GM10847 (cell line): ENCODE measurements around the gene MED12L.

ENCODE experiments used
- POLR2A ChIP-seq: IDR thresholded peaks from 2 replicates; pipeline ENCODE4 v1.6.1; 2011; ENCODE audit not compliant: insufficient read length; ENCODE audit errors: extremely low read depth

The MED12L gene

GRCh38 chr3:151483488-151483887, 398.0 kb downstream of the MED12L start:
- no peak for TF ChIP-seq POLR2A

DNA sequence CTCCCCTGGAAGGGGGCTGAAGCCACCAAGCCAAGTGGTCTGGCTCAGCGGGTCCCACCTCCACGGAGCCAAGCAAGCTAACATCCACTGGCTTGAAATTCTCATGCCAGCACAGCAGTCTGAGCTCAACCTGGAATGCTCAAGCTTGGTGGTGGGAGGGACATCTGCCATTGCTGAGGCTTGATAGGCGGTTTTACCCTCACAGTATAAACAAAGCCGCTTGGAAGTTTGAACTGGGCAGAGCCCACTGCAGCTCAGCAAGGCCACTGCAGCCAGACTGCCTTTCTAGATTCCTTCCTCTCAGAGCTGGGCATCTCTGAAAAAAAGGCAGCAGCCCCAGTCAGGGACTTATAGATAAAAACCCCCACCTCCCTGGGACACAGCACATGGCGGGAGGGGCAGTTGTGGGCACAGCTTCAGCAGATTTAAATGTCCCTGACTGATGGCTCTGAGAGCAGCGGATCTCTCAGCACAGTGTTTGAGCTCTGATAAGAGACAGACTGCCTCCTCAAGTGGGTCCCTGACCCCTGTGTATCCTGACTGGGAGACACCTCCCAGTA, 398.6 kb downstream of the MED12L start:
- TF ChIP-seq POLR2A = no peak
